Measurements from ENCODE around the gene PDLIM7.

DNA sequence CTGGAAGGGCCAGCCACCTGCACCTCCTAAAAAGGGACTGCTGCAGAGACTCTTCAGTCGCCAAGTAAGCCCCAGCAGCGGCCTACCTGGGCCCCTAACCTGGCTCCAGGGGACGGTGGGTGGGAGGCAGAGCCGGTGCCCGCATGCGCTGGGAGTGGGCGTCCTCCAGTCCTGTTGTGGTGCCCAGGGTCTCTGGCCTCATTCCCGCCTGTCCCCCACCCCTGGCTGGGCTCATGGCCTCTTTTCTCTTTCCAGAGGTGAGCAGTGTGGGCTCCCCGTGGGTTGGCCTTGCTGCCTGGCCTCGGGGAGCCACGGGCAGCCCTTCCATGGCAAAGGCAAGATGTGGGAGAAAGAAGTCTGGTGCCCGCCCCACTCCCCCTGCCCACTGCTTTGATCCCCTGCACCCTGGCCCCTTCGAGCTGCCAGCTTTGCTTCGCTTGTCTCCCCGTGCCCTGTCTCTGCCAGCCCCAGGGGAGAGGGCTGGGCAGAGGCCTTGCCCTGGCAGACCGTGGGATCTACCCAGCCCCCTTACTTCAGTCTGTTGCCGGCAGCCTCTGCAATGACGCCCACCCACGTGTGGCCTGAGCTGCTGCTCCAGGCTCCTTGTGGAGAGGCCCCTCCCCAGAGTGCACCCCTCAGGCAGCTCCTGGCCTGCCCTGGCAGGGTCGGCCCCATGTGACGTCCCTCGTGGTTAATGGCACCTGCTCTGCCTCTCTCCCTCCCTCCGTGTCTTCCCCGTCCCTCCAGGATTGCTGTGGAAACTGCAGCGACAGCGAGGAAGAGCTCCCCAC is 56.2 kb downstream of the PDLIM7 start:
- TF ChIP-seq, protein P1, sequence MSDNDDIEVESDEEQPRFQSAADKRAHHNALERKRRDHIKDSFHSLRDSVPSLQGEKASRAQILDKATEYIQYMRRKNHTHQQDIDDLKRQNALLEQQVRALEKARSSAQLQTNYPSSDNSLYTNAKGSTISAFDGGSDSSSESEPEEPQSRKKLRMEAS (IDR thresholded peaks at IDR 0.05) = no peak
- TF ChIP-seq EGR1 (IDR thresholded peaks at IDR 0.05) (no peak), TAF1 (IDR thresholded peaks at IDR 0.05; ENCODE audit: low read depth) (no peak), CEBPB (IDR thresholded peaks at IDR 0.05) (no peak), YY1 (IDR thresholded peaks at IDR 0.05; ENCODE audit: low read depth) (no peak), EP300 (IDR thresholded peaks at IDR 0.05; ENCODE audit: borderline replicate concordance) (no peak), RAD21 (IDR thresholded peaks at IDR 0.05; ENCODE audit: low read depth) (no peak), CREB1 (IDR thresholded peaks at IDR 0.05; ENCODE audit: low read depth) (no peak), FOXM1 (IDR thresholded peaks at IDR 0.05; ENCODE audit: borderline replicate concordance, low read depth) (no peak)
- TF ChIP-seq, protein P2, sequence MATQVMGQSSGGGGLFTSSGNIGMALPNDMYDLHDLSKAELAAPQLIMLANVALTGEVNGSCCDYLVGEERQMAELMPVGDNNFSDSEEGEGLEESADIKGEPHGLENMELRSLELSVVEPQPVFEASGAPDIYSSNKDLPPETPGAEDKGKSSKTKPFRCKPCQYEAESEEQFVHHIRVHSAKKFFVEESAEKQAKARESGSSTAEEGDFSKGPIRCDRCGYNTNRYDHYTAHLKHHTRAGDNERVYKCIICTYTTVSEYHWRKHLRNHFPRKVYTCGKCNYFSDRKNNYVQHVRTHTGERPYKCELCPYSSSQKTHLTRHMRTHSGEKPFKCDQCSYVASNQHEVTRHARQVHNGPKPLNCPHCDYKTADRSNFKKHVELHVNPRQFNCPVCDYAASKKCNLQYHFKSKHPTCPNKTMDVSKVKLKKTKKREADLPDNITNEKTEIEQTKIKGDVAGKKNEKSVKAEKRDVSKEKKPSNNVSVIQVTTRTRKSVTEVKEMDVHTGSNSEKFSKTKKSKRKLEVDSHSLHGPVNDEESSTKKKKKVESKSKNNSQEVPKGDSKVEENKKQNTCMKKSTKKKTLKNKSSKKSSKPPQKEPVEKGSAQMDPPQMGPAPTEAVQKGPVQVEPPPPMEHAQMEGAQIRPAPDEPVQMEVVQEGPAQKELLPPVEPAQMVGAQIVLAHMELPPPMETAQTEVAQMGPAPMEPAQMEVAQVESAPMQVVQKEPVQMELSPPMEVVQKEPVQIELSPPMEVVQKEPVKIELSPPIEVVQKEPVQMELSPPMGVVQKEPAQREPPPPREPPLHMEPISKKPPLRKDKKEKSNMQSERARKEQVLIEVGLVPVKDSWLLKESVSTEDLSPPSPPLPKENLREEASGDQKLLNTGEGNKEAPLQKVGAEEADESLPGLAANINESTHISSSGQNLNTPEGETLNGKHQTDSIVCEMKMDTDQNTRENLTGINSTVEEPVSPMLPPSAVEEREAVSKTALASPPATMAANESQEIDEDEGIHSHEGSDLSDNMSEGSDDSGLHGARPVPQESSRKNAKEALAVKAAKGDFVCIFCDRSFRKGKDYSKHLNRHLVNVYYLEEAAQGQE (IDR thresholded peaks at IDR 0.05; ENCODE audit: low read depth) = no peak
- TF ChIP-seq, protein P3, sequence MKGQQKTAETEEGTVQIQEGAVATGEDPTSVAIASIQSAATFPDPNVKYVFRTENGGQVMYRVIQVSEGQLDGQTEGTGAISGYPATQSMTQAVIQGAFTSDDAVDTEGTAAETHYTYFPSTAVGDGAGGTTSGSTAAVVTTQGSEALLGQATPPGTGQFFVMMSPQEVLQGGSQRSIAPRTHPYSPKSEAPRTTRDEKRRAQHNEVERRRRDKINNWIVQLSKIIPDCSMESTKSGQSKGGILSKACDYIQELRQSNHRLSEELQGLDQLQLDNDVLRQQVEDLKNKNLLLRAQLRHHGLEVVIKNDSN (IDR thresholded peaks at IDR 0.05) = no peak
